Tibial artery (tissue), 4 donors: ENCODE data around the gene SLC25A10.
A peak's percentile ranks its signal among the peaks of the same experiment; 100 is the strongest.

Experiments
- DNase-seq, 2 donors: peaks; one replicate each; pipeline ENCODE4 v3.0.0-alpha.2; 2019
- H3K27ac ChIP-seq, 2 donors: fragments of 200-600 bp; sonication (generic) in 1 of 2; 1 replicate in 1 of 2; 2 replicates in 1 of 2; pipeline ENCODE4 v1.5.1; 2018 to 2019; ENCODE audit warnings: mild to moderate bottlenecking in 1 of 2
- H3K27me3 ChIP-seq, 2 donors: fragments of 200-600 bp; sonication (generic) in 1 of 2; one replicate each; pipeline versions ENCODE4 v1.5.1 to v1.6.0; 2016 to 2019
- H3K36me3 ChIP-seq, 3 donors: fragments of 200-600 bp; sonication (generic) in 2 of 3; one replicate each; pipeline ENCODE4 v1.5.1; 2016 to 2019; ENCODE audit warnings: mild to moderate bottlenecking in 2 of 3
- H3K4me1 ChIP-seq, 4 donors: fragments of 200-600 bp; sonication (generic) in 2 of 4; 1 replicate in 3 of 4; 2 replicates in 1 of 4; pipeline ENCODE4 v1.5.1; 2016 to 2019
- H3K4me3 ChIP-seq, 2 donors: fragments of 200-600 bp; sonication (generic) in 1 of 2; 1 replicate in 1 of 2; 2 replicates in 1 of 2; pipeline ENCODE4 v1.5.1; 2018 to 2019; ENCODE audit warnings: mild to moderate bottlenecking in 2 of 2
- H3K9me3 ChIP-seq, 3 donors: fragments of 200-600 bp; sonication (generic) in 1 of 3; one replicate each; pipeline ENCODE4 v1.5.1; 2016 to 2019
- CTCF ChIP-seq, 2 experiments: fragments of 200-600 bp in 1 of 2; fragments of 450-650 bp in 1 of 2; IDR thresholded peaks; one replicate each; pipeline ENCODE4 v1.5.1; 2017 to 2019; ENCODE audit warnings: antibody characterized with exemption in 2 of 2, mild to moderate bottlenecking in 1 of 2, moderate library complexity in 1 of 2
- intact Hi-C: fragments of 100-400 bp; cut with DNase I; formaldehyde crosslinking; loops from one replicate; pipeline ENCODE4 v1.15.0; 2023; ENCODE audit warnings: low total_unique reads

The SLC25A10 gene

GRCh38 chr17:81707725-81708646, 4.1 kb upstream of the SLC25A10 start:
- no peak for DNase-seq
- no peak for TF ChIP-seq CTCF (IDR thresholded peaks at IDR 0.05)
- H3K27ac ChIP-seq: no peak overlapping the region
- H3K36me3 ChIP-seq: peaks cover 0 to 33% (median 22%) of the 10 kb centered on the region in 3 donors
- H3K9me3 ChIP-seq: no peaks in the 10 kb centered on the region
- H3K4me3 ChIP-seq: no peak overlapping the region
- intact Hi-C loops: no loop called here
- H3K27me3 ChIP-seq: peaks cover 0 to 7% of the 10 kb centered on the region in 2 donors
- H3K4me1 ChIP-seq: peaks cover 0 to 39% (median 29%) of the 10 kb centered on the region in 4 donors

DNA sequence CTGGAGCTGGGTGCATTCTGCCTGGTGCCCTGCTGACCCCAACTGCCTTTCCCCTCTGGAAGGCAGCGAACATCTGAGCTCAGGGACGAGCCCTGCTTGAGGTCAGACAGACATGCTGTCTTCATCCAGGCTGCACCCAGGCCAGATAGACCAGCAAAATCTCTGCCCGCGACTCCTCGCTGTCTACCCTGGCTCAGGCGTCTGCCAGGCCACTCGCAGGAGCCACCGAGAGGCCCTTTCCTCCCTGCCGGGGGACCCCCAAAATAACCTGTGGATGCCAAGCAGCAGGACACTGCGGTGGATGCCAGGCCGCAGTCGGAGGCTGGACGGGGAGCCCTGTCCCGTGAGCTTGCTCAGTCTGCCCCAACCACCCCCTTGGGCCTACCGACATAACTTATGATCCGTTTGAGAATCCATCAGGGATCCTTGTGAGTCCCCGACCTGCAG, 3.3 kb upstream of the SLC25A10 start:
- Histone ChIP-seq H3K36me3 (peaks cover 0 to 33% (median 22%) of the 10 kb centered on the region in 3 donors), H3K4me3 (no peak overlapping the region), H3K27me3 (peaks cover 0 to 7% of the 10 kb centered on the region in 2 donors), H3K4me1 (peaks cover 0 to 42% (median 32%) of the 10 kb centered on the region in 4 donors), H3K27ac (no peak overlapping the region), H3K9me3 (no peaks in the 10 kb centered on the region)
- DNase-seq: no peak
- TF ChIP-seq CTCF (IDR thresholded peaks at IDR 0.05): no peak
- intact Hi-C loops: no loop called here

DNA sequence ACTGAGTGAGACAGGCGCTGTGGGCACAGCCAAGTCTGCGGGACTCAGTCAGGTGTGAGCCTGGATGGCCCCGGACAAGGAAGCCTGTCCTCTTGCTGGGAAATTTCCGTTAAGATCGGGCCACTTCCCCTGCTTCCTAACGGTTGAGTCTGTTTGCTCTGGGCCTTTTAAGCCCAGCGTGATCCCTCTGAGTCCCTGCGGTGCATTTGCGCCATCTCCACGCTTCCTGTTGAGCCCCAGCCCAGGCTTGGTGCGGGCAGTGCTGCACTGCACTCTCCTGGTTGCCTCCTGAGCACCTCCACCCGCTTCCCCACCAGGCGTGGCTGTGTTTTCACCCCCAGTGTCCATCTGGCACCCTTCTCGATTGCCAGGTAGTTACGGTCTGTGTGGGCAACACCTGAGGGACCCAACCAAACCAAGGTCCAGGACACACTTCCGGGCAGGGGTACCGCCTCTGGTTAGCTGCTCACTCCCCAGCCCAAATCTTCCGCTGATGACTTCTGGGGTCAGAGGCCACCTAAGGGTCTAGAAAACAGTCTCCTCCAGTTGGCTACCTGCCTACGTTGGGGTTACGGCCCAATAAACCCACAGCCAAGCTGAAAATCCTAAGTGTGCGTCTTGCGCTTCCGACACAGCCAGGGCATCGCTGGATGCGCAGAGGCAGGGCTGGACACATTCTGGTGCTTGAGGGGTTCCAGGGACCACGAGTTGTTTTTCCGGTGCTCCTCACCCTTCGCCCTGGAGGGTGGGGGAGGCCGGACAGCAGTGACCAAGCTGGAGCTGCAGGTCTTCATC, 1.4 kb upstream of the SLC25A10 start:
- Histone ChIP-seq H3K27me3 (peaks cover 0 to 7% of the 10 kb centered on the region in 2 donors), H3K9me3 (no peaks in the 10 kb centered on the region), H3K36me3 (peaks cover 0 to 26% (median 19%) of the 10 kb centered on the region in 3 donors), H3K27ac (peak overlapping the region in 1 of 2 donors; percentile 46), H3K4me1 (peaks cover 0 to 43% (median 25%) of the 10 kb centered on the region in 4 donors), H3K4me3 (peak overlapping the region; percentile 64 to 92)
- no peak for DNase-seq
- TF ChIP-seq CTCF (IDR thresholded peaks at IDR 0.05): no peak
- intact Hi-C loops: no loop called here

DNA sequence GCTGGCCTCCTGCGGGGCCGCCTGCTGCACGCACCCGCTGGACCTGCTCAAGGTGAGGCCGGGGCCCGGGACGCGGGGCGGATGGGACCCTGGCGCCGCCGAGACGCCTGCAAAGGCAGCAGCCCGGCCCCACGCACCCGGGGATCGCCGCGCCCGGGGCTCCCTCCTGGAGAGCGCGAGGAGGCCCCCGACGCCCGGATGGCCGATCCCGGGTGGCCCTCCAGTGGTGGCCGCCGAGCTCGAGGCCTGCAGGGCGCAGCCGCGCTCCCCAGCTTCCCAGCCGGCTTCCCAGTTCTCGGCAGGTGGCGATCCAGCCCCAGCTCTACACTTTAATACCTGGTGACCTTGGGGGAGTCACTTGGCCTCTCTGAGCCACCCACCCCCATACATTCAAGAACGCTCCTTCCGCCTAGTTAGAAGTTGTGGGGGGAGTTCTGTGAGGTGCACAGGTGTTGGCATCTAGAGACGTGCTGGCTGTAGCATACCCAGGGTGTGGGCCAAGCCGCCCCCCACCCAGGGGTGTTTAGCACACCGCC, 452 bp downstream of the SLC25A10 start:
- no peak for DNase-seq
- peaks cover 0 to 26% (median 3%) of the 10 kb centered on the region in 3 donors for H3K36me3 ChIP-seq
- H3K4me3 ChIP-seq: peak overlapping the region; percentile 64 to 92
- no peaks in the 10 kb centered on the region for H3K9me3 ChIP-seq
- H3K27ac ChIP-seq: peak overlapping the region; percentile 49 to 53
- peaks cover 0 to 43% (median 25%) of the 10 kb centered on the region in 4 donors for H3K4me1 ChIP-seq
- intact Hi-C loops: no loop called here
- peaks cover 0 to 7% of the 10 kb centered on the region in 2 donors for H3K27me3 ChIP-seq
- no peak for TF ChIP-seq CTCF (IDR thresholded peaks at IDR 0.05)

DNA sequence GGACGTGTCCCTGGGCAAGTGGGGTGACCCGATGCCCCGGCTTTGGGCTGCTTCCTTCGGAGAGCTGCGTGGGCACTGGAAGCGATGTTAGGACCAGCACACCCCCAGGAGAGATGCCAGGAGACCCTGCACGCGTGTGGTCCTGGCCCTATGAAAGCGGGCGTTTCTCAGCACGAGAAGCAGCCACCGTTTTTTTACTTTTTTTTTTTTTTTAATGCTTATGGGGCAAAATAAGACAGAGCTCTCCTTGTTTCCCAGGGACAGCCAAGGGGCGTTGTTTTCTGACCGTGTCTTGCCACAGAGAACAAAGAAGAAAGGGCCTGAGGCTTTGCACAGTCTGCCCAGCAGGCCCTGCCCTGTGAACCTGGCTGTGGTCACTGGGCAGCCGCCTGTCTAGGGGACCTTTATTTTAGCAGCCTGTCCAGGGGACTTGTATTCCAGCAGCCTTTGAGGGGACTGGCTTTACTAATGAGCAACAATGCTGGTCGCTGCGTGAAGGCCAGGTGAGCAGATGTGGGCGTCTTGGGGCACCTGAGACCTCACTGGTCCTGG, 996 bp downstream of the SLC25A10 start:
- Histone ChIP-seq H3K27ac (peak overlapping the region in 1 of 2 donors; percentile 53), H3K9me3 (no peaks in the 10 kb centered on the region), H3K36me3 (peaks cover 0 to 26% (median 0%) of the 10 kb centered on the region in 3 donors), H3K27me3 (peaks cover 0 to 7% of the 10 kb centered on the region in 2 donors), H3K4me1 (peaks cover 0 to 43% (median 25%) of the 10 kb centered on the region in 4 donors), H3K4me3 (peak overlapping the region; percentile 64 to 92)
- DNase-seq: no peak
- intact Hi-C loops: no loop called here
- TF ChIP-seq CTCF (IDR thresholded peaks at IDR 0.05): no peak
